ENCODE measurements around the gene CXCL12.

- no peak for TF ChIP-seq CTCF (IDR thresholded peaks at IDR 0.05; ENCODE audit: poor library complexity, severe bottlenecking)
- TF ChIP-seq POLR2AphosphoS5 (IDR thresholded peaks at IDR 0.05): no peak
- TF ChIP-seq SMC3 (conservative IDR thresholded peaks at IDR 0.05; ENCODE audit: poor library complexity): no peak
- no peak for TF ChIP-seq EZH2 (IDR thresholded peaks at IDR 0.05; ENCODE audit: borderline replicate concordance, insufficient read depth, low read length, poor library complexity, severe bottlenecking)
- TF ChIP-seq RAD21 (conservative IDR thresholded peaks at IDR 0.05): no peak
- no peak for TF ChIP-seq TAF1 (IDR thresholded peaks at IDR 0.05; ENCODE audit: low read depth)
- TF ChIP-seq MXI1 (conservative IDR thresholded peaks at IDR 0.05; ENCODE audit: poor library complexity, severe bottlenecking): no peak
Measured at GRCh38 chr10:44383749-44384600, 922 bp downstream of the CXCL12 start.
